T-helper 1 cell treated with Interleukin-12 subunit alpha and Interleukin-12 subunit beta and Interleukin-4 antibody, amounts not matched to agents 30 ng/mL and 1 ng/mL, for 36 hours (primary cell): ENCODE data around the gene GRB7. TPM values are rescaled to one million over a fixed set of nuclear protein-coding genes. Genes with fewer than 3 reads are reported as not detected.
"Not testable (repeated sequence)": the region's sequence is repeated elsewhere in the genome, so short reads cannot be mapped to it uniquely, and the experiment has no call there.

Source experiments
- intact Hi-C: fragments of 100-400 bp; cut with micrococcal nuclease; formaldehyde crosslinking; loops from one replicate; pipeline ENCODE4 v1.15.1; 2024
- total RNA-seq: library from RNA; stranded (reverse); gene quantifications from 2 replicates; pipeline ENCODE4 v1.2.3, GENCODE V29; 2022

The GRB7 gene
- 0.86 and 0.95 TPM in 2 replicates for total RNA-seq

DNA sequence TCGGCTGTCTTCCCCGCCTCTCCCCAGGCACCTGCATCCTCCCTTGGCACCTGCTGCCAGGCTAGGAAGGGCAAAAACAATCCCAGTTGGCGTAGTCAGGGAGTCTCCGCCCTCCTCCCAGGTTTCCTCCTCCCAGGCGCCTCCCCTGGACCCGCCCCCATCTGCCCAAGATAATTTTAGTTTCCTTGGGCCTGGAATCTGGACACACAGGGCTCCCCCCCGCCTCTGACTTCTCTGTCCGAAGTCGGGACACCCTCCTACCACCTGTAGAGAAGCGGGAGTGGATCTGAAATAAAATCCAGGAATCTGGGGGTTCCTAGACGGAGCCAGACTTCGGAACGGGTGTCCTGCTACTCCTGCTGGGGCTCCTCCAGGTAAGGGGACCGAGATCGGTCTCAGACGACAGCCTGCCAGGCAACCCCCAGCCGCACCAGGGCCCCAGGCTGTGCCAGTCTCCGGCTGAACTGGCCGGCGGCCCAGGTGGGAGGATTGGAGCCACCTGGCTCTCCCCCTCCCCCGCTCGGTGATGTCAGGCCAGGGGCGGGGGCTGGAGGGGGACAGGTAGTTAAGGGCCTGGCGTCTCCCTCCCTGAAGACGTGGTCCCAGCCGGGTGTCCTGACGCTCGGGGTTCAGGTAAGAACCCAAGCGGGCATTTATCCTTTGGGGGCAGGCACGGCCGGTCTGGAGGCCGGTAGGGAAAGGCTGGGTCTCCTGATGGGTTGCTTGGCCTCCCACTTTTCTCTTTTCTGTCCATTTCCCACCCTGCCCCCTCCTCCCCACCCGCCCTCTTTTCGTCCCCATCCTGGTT lies at the start of gene GRB7:
Gene GRB7, plus strand, starts transcription at position 179 of the 808 bp plus-strand sequence. CDS start 4,364 bp downstream, outside the sequence.
- intact Hi-C loops: loop anchor here (1.0 kb wide), 1 partner anchor 8 kb away; the partner anchor contains the start of gene MIEN1

DNA sequence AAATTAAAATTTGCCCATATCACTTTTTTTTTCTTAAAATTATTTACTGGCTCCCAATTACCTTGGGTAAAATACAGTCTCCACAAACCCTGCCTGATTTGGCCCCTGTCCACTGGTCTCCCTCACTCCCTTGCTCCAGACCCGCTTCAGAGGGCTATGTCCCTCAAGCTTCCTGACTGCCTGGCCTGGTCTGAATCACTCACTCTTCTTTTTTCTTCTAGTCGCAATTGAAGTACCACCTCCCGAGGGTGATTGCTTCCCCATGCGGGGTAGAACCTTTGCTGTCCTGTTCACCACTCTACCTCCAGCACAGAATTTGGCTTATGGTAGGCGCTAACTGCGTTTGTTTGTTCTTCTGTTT lies 49.3 kb upstream of the GRB7 start:
- intact Hi-C loops: loop anchor here (1.0 kb wide), 5 partner anchors 9 to 292 kb away; partner anchors contain the start of genes LRRC3C, MIEN1, ORMDL3 and PSMD3

DNA sequence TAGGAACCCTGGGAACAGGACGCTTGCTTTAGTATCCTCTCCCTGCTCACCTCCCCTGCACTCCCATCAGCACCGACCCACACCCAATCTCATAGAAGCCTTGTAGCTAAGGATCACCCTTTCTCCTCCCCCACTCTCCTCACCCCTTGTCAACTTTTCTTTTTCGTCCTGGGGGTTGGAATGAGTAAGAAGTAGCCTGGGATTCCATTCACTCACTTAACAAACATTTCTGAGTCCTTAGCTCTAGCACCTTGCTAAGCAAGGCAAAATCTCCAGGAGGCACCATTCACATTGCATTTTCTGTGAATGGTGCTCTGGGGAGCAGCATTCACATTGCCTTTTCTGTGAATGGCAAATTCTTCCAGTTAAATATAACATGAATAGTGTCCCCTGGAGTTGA lies 48.8 kb upstream of the GRB7 start:
- intact Hi-C loops: loop anchor here (1.0 kb wide), 5 partner anchors 10 to 291 kb away; partner anchors contain the start of genes LRRC3C, MIEN1, ORMDL3 and PSMD3

DNA sequence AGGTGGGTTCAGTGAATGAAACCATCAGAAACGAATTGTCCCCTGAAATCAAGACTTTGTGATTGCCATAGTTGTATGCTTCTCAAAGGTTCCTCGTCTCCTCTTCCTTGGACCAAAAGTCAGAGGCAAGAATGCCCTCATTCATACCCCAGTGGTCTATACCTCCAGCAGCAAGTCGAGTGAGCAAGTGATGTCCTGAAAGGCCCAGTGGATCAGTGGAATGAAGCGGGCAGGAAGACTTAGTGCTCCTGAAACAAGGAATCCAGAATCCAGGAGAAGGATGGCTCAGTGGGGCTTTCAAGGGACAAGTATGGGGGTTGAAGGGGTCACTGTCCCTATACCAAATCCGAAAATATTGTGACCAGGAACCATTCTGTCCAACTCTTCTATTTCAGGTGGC lies 43.1 kb upstream of the GRB7 start:
- intact Hi-C loops: no loop called here

- intact Hi-C loops: no loop called here
Observed at GRCh38 chr17:39695089-39695474, 42.7 kb upstream of the GRB7 start.

DNA sequence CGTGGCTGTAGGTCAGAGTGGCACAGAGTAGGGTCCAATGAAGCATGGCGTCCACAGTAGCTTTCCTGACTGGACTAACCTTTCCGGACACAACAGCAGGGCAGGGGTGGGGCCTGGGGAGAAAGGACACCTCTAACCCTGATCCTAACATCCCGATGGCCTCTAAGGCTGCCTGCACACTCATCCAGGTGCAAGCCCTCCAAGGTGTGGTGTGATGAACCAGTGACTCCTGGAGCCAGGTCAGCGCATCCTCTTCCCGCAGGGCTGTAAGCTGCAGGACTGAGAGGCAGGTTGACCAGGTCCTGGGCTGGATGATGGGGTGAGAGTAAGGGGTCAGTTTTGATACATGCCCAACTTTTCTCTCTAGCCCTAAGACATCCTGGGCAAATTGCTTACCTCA lies 41.0 kb upstream of the GRB7 start:
- intact Hi-C loops: no loop called here

GRCh38 chr17:39697961-39698360 lies 39.8 kb upstream of the GRB7 start:
- intact Hi-C loops: no loop called here

GRCh38 chr17:39699157-39699817 lies 38.5 kb upstream of the GRB7 start:
- intact Hi-C loops: not testable (repeated sequence)

DNA sequence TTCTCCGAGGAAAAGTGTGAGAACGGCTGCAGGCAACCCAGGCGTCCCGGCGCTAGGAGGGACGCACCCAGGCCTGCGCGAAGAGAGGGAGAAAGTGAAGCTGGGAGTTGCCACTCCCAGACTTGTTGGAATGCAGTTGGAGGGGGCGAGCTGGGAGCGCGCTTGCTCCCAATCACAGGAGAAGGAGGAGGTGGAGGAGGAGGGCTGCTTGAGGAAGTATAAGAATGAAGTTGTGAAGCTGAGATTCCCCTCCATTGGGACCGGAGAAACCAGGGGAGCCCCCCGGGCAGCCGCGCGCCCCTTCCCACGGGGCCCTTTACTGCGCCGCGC lies 38.0 kb upstream of the GRB7 start, which contains the start of gene ERBB2:
Gene ERBB2, plus strand, starts transcription at position 247 of the 330 bp plus-strand sequence. CDS start 175 bp downstream, outside the sequence.
- intact Hi-C loops: no loop called here

DNA sequence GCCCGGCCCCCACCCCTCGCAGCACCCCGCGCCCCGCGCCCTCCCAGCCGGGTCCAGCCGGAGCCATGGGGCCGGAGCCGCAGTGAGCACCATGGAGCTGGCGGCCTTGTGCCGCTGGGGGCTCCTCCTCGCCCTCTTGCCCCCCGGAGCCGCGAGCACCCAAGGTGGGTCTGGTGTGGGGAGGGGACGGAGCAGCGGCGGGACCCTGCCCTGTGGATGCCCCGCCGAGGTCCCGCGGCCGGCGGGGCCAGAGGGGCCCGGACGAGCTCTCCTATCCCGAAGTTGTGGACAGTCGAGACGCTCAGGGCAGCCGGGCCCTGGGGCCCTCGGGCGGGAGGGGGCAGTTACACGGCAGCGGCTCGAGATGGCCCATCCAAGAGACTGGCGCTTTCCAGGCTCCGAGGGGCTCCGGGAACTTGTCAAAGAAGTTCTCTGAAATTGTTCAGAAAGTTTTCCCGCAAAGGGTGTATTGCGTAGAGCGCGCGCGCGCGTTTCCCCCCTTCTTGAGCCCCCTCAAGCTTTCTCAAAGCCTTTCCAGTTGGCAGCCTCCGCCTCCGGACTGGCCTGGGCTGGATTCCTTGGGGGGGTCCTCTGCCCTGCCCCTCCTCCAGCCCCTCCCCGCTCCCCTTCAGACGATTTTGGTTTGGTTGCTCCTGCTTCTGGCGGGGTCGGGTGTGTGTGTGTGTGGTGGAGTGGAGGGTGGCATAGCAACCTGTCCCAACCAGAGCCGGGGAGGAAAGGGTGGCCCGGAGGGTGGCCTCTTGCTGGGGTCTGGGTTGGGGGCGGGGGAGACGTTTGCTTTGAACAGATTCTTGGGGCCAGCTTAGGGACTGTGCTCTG lies 37.4 kb upstream of the GRB7 start:
- intact Hi-C loops: no loop called here

- intact Hi-C loops: no loop called here
Observed at GRCh38 chr17:39701012-39701783, 36.5 kb upstream of the GRB7 start.

GRCh38 chr17:39701784-39702422 lies 35.8 kb upstream of the GRB7 start:
- intact Hi-C loops: no loop called here

GRCh38 chr17:39702901-39703893 lies 34.5 kb upstream of the GRB7 start:
- intact Hi-C loops: no loop called here

DNA sequence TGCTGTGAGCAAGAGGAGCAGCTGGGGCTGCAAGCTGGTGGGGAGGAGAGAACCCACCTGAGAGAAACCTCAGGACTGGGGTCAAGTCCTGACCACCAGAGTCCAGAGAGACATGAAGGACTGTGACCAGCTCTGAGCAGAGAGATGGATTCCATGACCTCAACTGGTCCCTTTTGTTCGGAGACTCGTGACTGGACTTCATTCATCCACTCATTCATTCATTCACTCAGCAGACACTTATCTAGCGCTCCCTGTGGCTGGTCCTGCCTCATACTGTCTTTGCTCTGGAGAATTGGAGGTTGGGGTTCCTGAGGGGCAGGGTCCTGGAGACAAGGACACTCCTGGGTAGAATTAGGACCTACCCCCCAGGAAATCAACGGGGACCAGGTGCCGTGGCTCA lies 33.8 kb upstream of the GRB7 start:
- intact Hi-C loops: no loop called here

GRCh38 chr17:39704821-39705551 lies 32.8 kb upstream of the GRB7 start:
- intact Hi-C loops: no loop called here

DNA sequence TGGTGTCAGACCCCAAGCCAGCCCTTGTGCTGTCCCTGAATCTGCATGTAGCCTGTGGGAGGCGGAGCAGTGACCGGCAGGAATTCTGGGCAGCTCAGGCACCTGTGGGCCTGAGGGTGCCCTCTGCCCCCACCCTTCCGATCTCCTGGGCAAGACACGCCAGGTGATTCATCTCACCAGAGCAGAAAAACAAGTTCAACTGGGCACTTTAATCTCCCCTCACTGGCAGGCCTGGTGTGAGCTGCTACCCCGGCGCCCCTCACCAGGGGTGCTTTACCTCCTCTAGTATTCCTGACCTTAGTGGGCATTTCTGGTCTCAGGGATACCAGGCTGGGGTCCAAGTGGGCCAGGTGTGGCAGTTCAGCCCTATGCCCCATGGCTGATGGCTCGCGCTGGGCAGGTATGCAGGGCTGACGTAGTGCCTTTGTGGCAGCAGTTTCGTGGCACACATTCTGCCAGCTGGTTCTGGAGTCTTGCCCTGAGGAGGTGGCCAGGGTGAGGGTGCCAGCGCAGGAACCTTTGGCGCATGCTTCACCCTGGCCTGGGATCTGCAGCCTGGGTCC lies 31.9 kb upstream of the GRB7 start:
- intact Hi-C loops: no loop called here

GRCh38 chr17:39706383-39706782 lies 31.4 kb upstream of the GRB7 start:
- intact Hi-C loops: no loop called here

GRCh38 chr17:39706921-39707337 lies 30.8 kb upstream of the GRB7 start:
- intact Hi-C loops: no loop called here
